Breast epithelium (tissue), 4 donors: ENCODE data around the gene KLF15. TPM values are rescaled to one million over a fixed set of nuclear protein-coding genes. Genes with fewer than 3 reads are reported as not detected.

ENCODE experiments used
- DNase-seq, 2 donors: peaks; one replicate each; pipeline ENCODE4 v3.0.0-alpha.2; 2019; ENCODE audit warnings: low spot score in 2 of 2
- H3K27ac ChIP-seq, 2 donors: fragments of 200-600 bp; sonication (generic) in 1 of 2; one replicate each; pipeline ENCODE4 v1.5.1; 2016 to 2019; ENCODE audit warnings: mild to moderate bottlenecking in 1 of 2
- H3K27me3 ChIP-seq, 2 donors: fragments of 200-600 bp; sonication (generic) in 1 of 2; one replicate each; pipeline versions ENCODE4 v1.5.1 to v1.6.0; 2017 to 2019; ENCODE audit warnings: control low read depth in 1 of 2, mild to moderate bottlenecking in 1 of 2
- H3K36me3 ChIP-seq: fragments of 200-600 bp; one replicate; pipeline ENCODE4 v1.5.1; 2019
- H3K4me1 ChIP-seq, 2 donors: fragments of 200-600 bp; sonication (generic); one replicate each; pipeline ENCODE4 v1.5.1; 2016 to 2019; ENCODE audit warnings: control low read depth in 1 of 2
- H3K4me3 ChIP-seq, 3 donors: fragments of 200-600 bp; sonication (generic); 1 replicate in 2 of 3; 2 replicates in 1 of 3; pipeline ENCODE4 v1.5.1; 2016 to 2019; ENCODE audit warnings: mild to moderate bottlenecking in 3 of 3, moderate library complexity in 2 of 3
- H3K9me3 ChIP-seq, 2 donors: fragments of 200-600 bp; sonication (generic) in 1 of 2; one replicate each; pipeline ENCODE4 v1.5.1; 2016 to 2019; ENCODE audit warnings: control low read depth in 1 of 2
- POLR2A ChIP-seq: fragments of 450-650 bp; IDR thresholded peaks from one replicate; pipeline ENCODE4 v1.6.1; 2016; ENCODE audit warnings: antibody characterized with exemption, mild to moderate bottlenecking, moderate library complexity
- POLR2AphosphoS5 ChIP-seq, 3 donors: sonication (generic); formaldehyde crosslinking; IDR thresholded peaks; one replicate each; pipeline ENCODE4 v1.6.1; 2017; ENCODE audit warnings: antibody characterized with exemption in 3 of 3
- intact Hi-C: fragments of 100-400 bp; cut with DNase I; formaldehyde crosslinking; loops from one replicate; pipeline ENCODE4 v1.15.1; 2023; ENCODE audit warnings: low total_unique reads
- total RNA-seq, 3 donors: library from RNA; depleted of rRNA; stranded (reverse); fragments of >200 nt; gene quantifications; one replicate each; pipeline ENCODE4 v1.1.0, GENCODE V29; 2016
- TF ChIP-seq, protein P1 (sequence below), 3 donors: fragments of 450-650 bp; IDR thresholded peaks; one replicate each; pipeline ENCODE4 v1.5.1; 2016 to 2017; ENCODE audit warnings: antibody characterized with exemption in 3 of 3, mild to moderate bottlenecking in 3 of 3, moderate library complexity in 3 of 3

KLF15 gene
- total RNA-seq, 3 donors from 2014 or later: 36.3 to 129 (median 44.2) TPM

DNA sequence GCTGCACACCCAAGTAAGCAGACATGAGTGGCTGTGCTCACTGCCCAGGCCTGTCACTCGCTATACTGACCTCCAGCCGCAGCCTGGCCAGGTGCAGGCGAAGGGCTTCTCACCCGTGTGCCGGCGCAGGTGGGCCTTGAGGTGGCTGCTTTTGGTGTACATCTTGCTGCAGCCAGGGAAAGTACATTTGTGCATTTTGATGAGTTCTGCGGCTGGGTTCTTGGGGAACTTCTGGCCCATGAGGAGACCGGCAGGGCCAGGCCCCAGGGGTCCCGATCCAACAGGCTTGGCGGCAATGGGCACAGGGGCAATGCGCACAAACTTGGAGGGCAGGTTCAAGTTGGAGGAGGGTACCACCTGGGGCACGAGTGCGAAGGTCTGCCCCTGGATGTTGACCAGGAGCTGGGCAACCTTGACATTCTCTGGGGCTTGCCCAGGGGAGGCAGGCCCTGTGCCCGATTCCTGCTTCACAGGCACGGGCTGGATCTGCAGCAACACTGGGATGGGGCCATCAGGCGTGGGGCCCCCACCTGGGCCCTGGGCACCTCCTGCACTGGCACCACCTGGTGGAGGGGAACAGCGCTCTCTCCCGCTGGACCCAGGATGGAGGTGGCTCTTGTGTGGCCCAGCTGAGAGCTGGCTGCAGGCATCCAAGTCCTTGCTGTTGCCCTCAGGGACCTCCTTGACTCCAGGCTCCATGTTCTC is 5.3 kb downstream of the KLF15 start:
- Histone ChIP-seq H3K36me3 (no peaks in the 10 kb centered on the region), H3K4me3 (no peak overlapping the region), H3K27ac (no peak overlapping the region), H3K27me3 (no peaks in the 10 kb centered on the region), H3K4me1 (peaks cover 0 to 4% of the 10 kb centered on the region in 2 donors), H3K9me3 (no peaks in the 10 kb centered on the region)
- intact Hi-C loops: no loop called here
- TF ChIP-seq POLR2A (no peak), POLR2AphosphoS5 (IDR thresholded peaks at IDR 0.05) (no peak)
- TF ChIP-seq, protein P1, sequence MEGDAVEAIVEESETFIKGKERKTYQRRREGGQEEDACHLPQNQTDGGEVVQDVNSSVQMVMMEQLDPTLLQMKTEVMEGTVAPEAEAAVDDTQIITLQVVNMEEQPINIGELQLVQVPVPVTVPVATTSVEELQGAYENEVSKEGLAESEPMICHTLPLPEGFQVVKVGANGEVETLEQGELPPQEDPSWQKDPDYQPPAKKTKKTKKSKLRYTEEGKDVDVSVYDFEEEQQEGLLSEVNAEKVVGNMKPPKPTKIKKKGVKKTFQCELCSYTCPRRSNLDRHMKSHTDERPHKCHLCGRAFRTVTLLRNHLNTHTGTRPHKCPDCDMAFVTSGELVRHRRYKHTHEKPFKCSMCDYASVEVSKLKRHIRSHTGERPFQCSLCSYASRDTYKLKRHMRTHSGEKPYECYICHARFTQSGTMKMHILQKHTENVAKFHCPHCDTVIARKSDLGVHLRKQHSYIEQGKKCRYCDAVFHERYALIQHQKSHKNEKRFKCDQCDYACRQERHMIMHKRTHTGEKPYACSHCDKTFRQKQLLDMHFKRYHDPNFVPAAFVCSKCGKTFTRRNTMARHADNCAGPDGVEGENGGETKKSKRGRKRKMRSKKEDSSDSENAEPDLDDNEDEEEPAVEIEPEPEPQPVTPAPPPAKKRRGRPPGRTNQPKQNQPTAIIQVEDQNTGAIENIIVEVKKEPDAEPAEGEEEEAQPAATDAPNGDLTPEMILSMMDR (IDR thresholded peaks at IDR 0.05): no peak
- no peak for DNase-seq

DNA sequence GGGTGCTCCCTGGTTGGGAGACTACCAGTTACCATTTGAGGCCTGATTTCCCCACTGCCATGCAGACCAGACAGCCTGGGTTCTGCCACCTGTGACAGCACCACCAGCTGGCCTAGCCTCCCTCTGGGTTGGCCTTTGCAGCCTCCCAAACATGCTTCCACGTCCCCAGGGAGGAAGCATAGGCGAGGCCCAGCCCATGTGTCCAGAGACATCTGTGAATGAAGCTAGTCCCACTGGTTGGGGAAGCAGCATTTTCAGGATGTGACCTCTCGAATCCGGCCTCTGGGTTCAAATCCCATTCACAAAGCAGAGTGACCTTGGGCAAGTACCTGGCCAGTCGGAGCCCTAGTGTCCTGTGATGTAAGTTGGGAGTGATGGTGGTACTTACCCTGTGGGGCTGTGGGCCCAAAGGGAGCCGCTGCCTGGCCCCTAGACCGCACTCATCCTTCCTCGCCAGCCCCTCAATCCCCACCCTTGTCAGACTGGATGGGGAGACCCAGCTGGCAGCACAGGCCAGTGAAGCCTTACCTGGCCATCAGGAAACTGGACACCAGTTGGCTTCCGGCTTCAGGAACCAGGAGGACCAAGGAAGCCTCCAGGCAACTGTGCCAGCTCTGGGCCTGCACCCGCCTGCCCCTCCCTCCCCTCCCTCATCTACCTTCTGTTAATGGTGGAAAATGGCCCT is 6.0 kb downstream of the KLF15 start:
- Histone ChIP-seq H3K4me3 (no peak overlapping the region), H3K9me3 (no peaks in the 10 kb centered on the region), H3K27me3 (no peaks in the 10 kb centered on the region), H3K4me1 (peaks cover 0 to 4% of the 10 kb centered on the region in 2 donors), H3K27ac (no peak overlapping the region), H3K36me3 (no peaks in the 10 kb centered on the region)
- TF ChIP-seq, protein P1 (IDR thresholded peaks at IDR 0.05): no peak
- DNase-seq: no peak
- intact Hi-C loops: no loop called here

DNA sequence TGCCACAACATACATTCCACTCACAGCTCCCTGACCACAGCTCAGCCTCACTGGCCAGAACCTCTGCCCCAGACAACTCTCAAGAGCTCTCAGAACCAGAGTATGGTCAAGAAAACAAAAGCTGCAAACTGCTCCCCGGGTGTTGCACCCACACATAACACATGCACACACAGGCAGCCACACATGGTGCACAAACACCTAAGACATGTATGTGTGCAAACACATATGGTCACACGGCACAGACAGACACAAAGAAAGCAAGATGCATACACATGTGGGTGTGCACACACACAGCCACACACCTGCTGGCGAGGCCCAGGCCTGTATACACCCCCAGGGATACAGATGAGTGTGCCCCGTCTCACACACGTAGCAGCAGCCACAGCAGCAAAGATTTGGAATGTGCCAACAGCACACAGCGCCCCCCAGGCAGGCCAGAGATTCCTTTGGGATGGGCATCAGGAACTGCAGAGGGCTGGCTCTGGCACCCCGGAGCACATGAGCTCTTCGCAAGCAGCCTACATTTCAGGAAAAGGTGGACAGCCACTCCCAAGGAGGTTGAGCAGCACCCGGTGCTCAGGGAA is 6.6 kb downstream of the KLF15 start:
- Histone ChIP-seq H3K27ac (no peak overlapping the region), H3K36me3 (no peaks in the 10 kb centered on the region), H3K4me3 (no peak overlapping the region), H3K27me3 (no peaks in the 10 kb centered on the region), H3K9me3 (no peaks in the 10 kb centered on the region), H3K4me1 (peaks cover 0 to 4% of the 10 kb centered on the region in 2 donors)
- intact Hi-C loops: no loop called here
- no peak for DNase-seq
- TF ChIP-seq, protein P1 (IDR thresholded peaks at IDR 0.05): no peak
- TF ChIP-seq POLR2A (no peak), POLR2AphosphoS5 (IDR thresholded peaks at IDR 0.05) (no peak)

DNA sequence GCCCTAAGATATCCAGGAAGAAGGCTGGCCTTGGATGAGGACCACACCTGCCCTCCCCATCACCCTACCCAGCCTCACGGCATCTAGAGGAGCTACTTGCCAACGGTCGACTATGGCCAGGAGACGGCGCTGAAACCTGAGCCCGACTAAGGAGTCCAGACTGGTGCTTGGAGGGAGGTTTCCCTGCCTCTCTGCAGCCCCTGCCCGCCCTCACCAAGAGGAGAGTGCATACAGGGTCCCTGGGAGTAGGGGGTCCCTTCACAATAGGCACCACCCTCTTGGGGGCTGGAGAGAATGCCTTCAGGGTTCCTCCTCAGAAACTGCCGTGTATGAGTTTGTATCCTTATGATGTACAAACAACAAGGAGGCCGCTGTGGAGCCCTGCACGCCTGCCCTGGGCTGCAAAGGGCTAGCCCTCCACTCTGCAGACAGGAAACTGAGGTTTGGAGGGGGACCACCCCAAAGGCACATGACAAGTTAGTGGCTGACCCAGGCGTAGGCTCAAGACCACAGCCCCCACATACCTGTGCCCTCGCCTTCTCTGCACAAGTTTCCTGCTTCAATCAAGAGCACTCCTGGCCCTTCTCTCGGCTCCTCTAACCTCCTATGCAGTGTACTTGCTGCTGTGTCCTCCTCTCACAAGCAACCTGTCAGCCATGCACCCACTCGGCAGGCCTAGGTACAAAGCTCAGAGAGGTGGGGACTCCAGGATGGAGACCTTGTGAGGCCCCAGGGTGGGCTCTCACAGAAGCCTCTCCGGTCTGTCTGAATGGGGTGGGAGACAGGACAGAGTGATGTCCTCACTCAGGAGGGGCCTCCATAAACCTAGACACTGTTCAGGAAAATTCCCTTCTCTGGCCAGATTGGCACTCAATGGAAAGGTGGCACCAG is 7.4 kb downstream of the KLF15 start:
- Histone ChIP-seq H3K9me3 (no peaks in the 10 kb centered on the region), H3K36me3 (no peaks in the 10 kb centered on the region), H3K27me3 (no peaks in the 10 kb centered on the region), H3K4me3 (no peak overlapping the region), H3K4me1 (no peaks in the 10 kb centered on the region), H3K27ac (no peak overlapping the region)
- peak in 1 of 2 donors; percentile 43 for DNase-seq
- TF ChIP-seq POLR2AphosphoS5 (IDR thresholded peaks at IDR 0.05): no peak
- TF ChIP-seq, protein P1 (IDR thresholded peaks at IDR 0.05): no peak
- no peak for TF ChIP-seq POLR2A
- intact Hi-C loops: no loop called here
